SK-N-SH (cell line): ENCODE measurements around the gene MAP4K1. TPM values are rescaled to one million over a fixed set of nuclear protein-coding genes. Genes with fewer than 3 reads are reported as not detected.

Source experiments
- CTCF ChIA-PET: fragments of 300-600, 350-600 bp; formaldehyde crosslinking; extraction: SDS; loops from one replicate; lab custom pipeline; 2021; lab: Yijun Ruan, JAX
- POLR2A ChIA-PET: fragments of 350-600 bp; sonication (Branson Sonifier 250); formaldehyde crosslinking; extraction: SDS; loops from one replicate; lab custom pipeline; 2020; ENCODE audit warnings: antibody characterized with exemption, inconsistent platforms; lab: Yijun Ruan, JAX
- DNase-seq: peaks from one replicate; pipeline ENCODE4 v3.0.0; 2012
- H2AFZ ChIP-seq: fragments of 200-600 bp; sonication (generic); 2 replicates; pipeline ENCODE4 v1.8.1; 2016; ENCODE audit warnings: antibody characterized with exemption, mild to moderate bottlenecking, low read depth
- H3F3A ChIP-seq: fragments of 200-600 bp; sonication (generic); replicated peaks from 2 replicates; pipeline ENCODE3; 2016; ENCODE audit warnings: antibody characterized with exemption, mild to moderate bottlenecking; ENCODE audit not compliant: insufficient read depth
- H3K27ac ChIP-seq, 2 experiments: fragments of 200-500 bp in 1 of 2; fragments of 200-600 bp in 1 of 2; sonication (Bioruptor generic) in 1 of 2; sonication (generic), shearing (Covaris generic) in 1 of 2; 2 replicates each; pipeline versions ENCODE4 v1.5.1 to v1.6.1; 2014 to 2016; ENCODE audit warnings: low read depth in 2 of 2, inconsistent platforms in 1 of 2, low read length in 1 of 2, mild to moderate bottlenecking in 1 of 2, mixed read lengths in 1 of 2
- H3K27me3 ChIP-seq: fragments of 200-600 bp; sonication (generic), shearing (Covaris generic); 2 replicates; pipeline ENCODE4 v1.6.1; 2016; ENCODE audit warnings: mixed run types; ENCODE audit not compliant: insufficient read depth
- H3K36me3 ChIP-seq, 2 experiments: fragments of 200-500 bp in 1 of 2; fragments of 200-600 bp in 1 of 2; sonication (Bioruptor generic) in 1 of 2; sonication (generic) in 1 of 2; replicated peaks in 1 of 2; 2 replicates each; pipeline versions ENCODE3 to v1.5.1; 2014 to 2016; ENCODE audit warnings: low read length in 1 of 2, mild to moderate bottlenecking in 1 of 2; ENCODE audit not compliant: insufficient read depth in 2 of 2, control insufficient read depth in 1 of 2
- H3K4me1 ChIP-seq, 2 experiments: fragments of 200-500 bp in 1 of 2; fragments of 200-600 bp in 1 of 2; sonication (Bioruptor generic) in 1 of 2; sonication (generic), shearing (Covaris generic) in 1 of 2; 2 replicates each; pipeline versions ENCODE4 v1.5.1 to v1.6.1; 2014 to 2016; ENCODE audit warnings: low read depth in 1 of 2, low read length in 1 of 2, mixed run types in 1 of 2; ENCODE audit not compliant: insufficient read depth in 2 of 2, control insufficient read depth in 1 of 2
- H3K4me2 ChIP-seq: fragments of 200-600 bp; sonication (generic), shearing (Covaris generic); 2 replicates; pipeline ENCODE4 v1.6.1; 2017; ENCODE audit warnings: mixed run types
- H3K4me3 ChIP-seq, 2 experiments: fragments of 200-500 bp in 1 of 2; fragments of 200-600 bp in 1 of 2; sonication (Bioruptor generic) in 1 of 2; sonication (generic), shearing (Covaris generic) in 1 of 2; 2 replicates each; pipeline versions ENCODE4 v1.5.1 to v1.8.1; 2014 to 2016; ENCODE audit warnings: low read depth in 2 of 2, inconsistent platforms in 1 of 2, low read length in 1 of 2, mild to moderate bottlenecking in 1 of 2, mixed read lengths in 1 of 2, moderate library complexity in 1 of 2
- H3K79me2 ChIP-seq: fragments of 200-600 bp; sonication (generic); 2 replicates; pipeline ENCODE4 v1.8.1; 2017; ENCODE audit warnings: mild to moderate bottlenecking; ENCODE audit not compliant: insufficient read depth
- H3K9ac ChIP-seq: fragments of 200-600 bp; sonication (generic); 2 replicates; pipeline ENCODE4 v1.6.1; 2017; ENCODE audit warnings: mixed run types
- H3K9me2 ChIP-seq: fragments of 200-600 bp; sonication (generic); 2 replicates; pipeline ENCODE4 v1.6.1; 2017; ENCODE audit warnings: mixed run types
- H3K9me3 ChIP-seq: fragments of 200-600 bp; sonication (generic); 2 replicates; pipeline ENCODE4 v1.6.1; 2017; ENCODE audit warnings: mixed run types, mild to moderate bottlenecking, moderate library complexity
- H4K20me1 ChIP-seq: fragments of 200-600 bp; sonication (generic); 2 replicates; pipeline ENCODE4 v1.6.1; 2017; ENCODE audit warnings: mild to moderate bottlenecking, mixed run types; ENCODE audit not compliant: insufficient read depth
- CHD2 ChIP-seq: fragments of 150-350 bp; IDR thresholded peaks from 2 replicates; pipeline ENCODE4 v1.6.1; 2018; ENCODE audit warnings: low read length; ENCODE audit not compliant: partially characterized antibody
- EZH2phosphoT487 ChIP-seq: fragments of 200-600 bp; sonication (generic); IDR thresholded peaks from 2 replicates; pipeline ENCODE4 v1.6.1; 2017; ENCODE audit warnings: low read depth, mixed run types, mild to moderate bottlenecking, antibody characterized with exemption, moderate library complexity, borderline replicate concordance
- FOXM1 ChIP-seq: IDR thresholded peaks from 2 replicates; pipeline ENCODE4 v1.4.0; 2012; ENCODE audit warnings: low read depth, mild to moderate bottlenecking
- GABPA ChIP-seq: IDR thresholded peaks from 2 replicates; pipeline ENCODE4 v1.4.0; 2012; ENCODE audit warnings: low read depth, mild to moderate bottlenecking
- GATA2 ChIP-seq: sonication (generic); formaldehyde crosslinking; IDR thresholded peaks from 2 replicates; pipeline ENCODE4 v1.5.0; 2020; ENCODE audit warnings: mild to moderate bottlenecking, missing genetic modification reagents
- IRF3 ChIP-seq: fragments of 150-350 bp; IDR thresholded peaks from 2 replicates; pipeline ENCODE4 v1.6.1; 2016; ENCODE audit warnings: mild to moderate bottlenecking, low read depth, low read length
- JUND ChIP-seq: IDR thresholded peaks from 2 replicates; pipeline ENCODE4 v1.4.0; 2012
- MAX ChIP-seq: IDR thresholded peaks from 2 replicates; pipeline ENCODE4 v1.4.0; 2012; ENCODE audit warnings: low read depth
- MEF2A ChIP-seq: IDR thresholded peaks from 2 replicates; pipeline ENCODE4 v1.4.0; 2012; ENCODE audit warnings: low read depth, borderline replicate concordance
- MXI1 ChIP-seq: IDR thresholded peaks from 2 replicates; pipeline ENCODE4 v1.6.1; 2012; ENCODE audit warnings: mild to moderate bottlenecking, low read depth, low read length, improper control_type of control experiment
- NRF1 ChIP-seq: IDR thresholded peaks from 2 replicates; pipeline ENCODE4 v1.6.1; 2012; ENCODE audit warnings: low read depth, mild to moderate bottlenecking, low read length
- PBX3 ChIP-seq: IDR thresholded peaks from 2 replicates; pipeline ENCODE4; 2012
- POLR2AphosphoS5 ChIP-seq: IDR thresholded peaks from 2 replicates; pipeline ENCODE4 v1.6.1; 2012; ENCODE audit warnings: low read depth, low read length
- SMC3 ChIP-seq: IDR thresholded peaks from 2 replicates; pipeline ENCODE4 v1.6.1; 2012; ENCODE audit warnings: low read depth, low read length, improper control_type of control experiment
- TAF1 ChIP-seq: IDR thresholded peaks from 2 replicates; pipeline ENCODE4 v1.6.1; 2012; ENCODE audit warnings: low read depth, mild to moderate bottlenecking, low read length, moderate library complexity, borderline replicate concordance
- TCF12 ChIP-seq: IDR thresholded peaks from 2 replicates; pipeline ENCODE4 v1.4.0; 2012
- TEAD4 ChIP-seq: IDR thresholded peaks from 2 replicates; pipeline ENCODE4 v1.4.0; 2012; ENCODE audit warnings: mild to moderate bottlenecking, borderline replicate concordance; ENCODE audit not compliant: insufficient read depth
- USF1 ChIP-seq: IDR thresholded peaks from 2 replicates; pipeline ENCODE4 v1.4.0; 2012; ENCODE audit warnings: low read depth, borderline replicate concordance
- USF2 ChIP-seq: fragments of 150-350 bp; IDR thresholded peaks from 2 replicates; pipeline ENCODE4 v1.6.1; 2017; ENCODE audit warnings: antibody characterized with exemption, low read length, low read depth, borderline replicate concordance
- WGBS: methylation state at CpG from one replicate; pipeline ENCODE4 v1.1.6; 2017; ENCODE audit warnings: low lambda C conversion rate; 5-methylcytosine and 5-hydroxymethylcytosine counted together
- polyA plus RNA-seq, 3 experiments: library from polyadenylated mRNA; depleted of rRNA; stranded (reverse); fragments of >200 nt; gene quantifications; 2 replicates each; pipeline ENCODE4 v1.2.3, GENCODE V29; 2012

Gene MAP4K1
- polyA plus RNA-seq, 1 of the 3 experiments (the other 2 are of a cell fraction) = 0.31 TPM

GRCh38 chr19:38616265-38616664, 1.5 kb downstream of the MAP4K1 start:
- Histone ChIP-seq H4K20me1 (no peaks in the 10 kb centered on the region), H3K4me3 (no peak overlapping the region)
- 96% methylated on average over 6 of the region's 6 CpGs for WGBS
- no peak for TF ChIP-seq PBX3
- TF ChIP-seq JUND = no peak
- no peak for TF ChIP-seq USF1
- TF ChIP-seq GABPA = no peak
- TF ChIP-seq USF2 = no peak
- no peak for TF ChIP-seq MAX
- no peak for TF ChIP-seq POLR2AphosphoS5
- no peak for TF ChIP-seq MXI1
- no peak for TF ChIP-seq GATA2 (CRISPR knock-in tag)
- no peak for TF ChIP-seq MEF2A
- no peak for TF ChIP-seq FOXM1
- TF ChIP-seq CHD2 = no peak
- TF ChIP-seq EZH2phosphoT487 = no peak
- TF ChIP-seq NRF1 = no peak
- TF ChIP-seq, all 33 proteins: peak for 0
- Histone ChIP-seq H3K9ac (no peak overlapping the region), H3K4me1 (peaks cover 0 to 18% of the 10 kb centered on the region in 2 experiments; a peak in 1 of 4 replicates), H3K27ac (no peak overlapping the region), H2AFZ (no peak overlapping the region), H3F3A (no peaks in the 10 kb centered on the region), H3K27me3 (no peaks in the 10 kb centered on the region), H3K9me3 (no peaks in the 10 kb centered on the region), H3K79me2 (peaks cover 24% of the 10 kb centered on the region), H3K4me2 (no peak overlapping the region), H3K36me3 (peaks cover 3 to 7% of the 10 kb centered on the region in 2 experiments), H3K9me2 (no peaks in the 10 kb centered on the region)
- no peak for DNase-seq
- ChIA-PET POLR2A (no interaction called here), CTCF (no interaction called here)

GRCh38 chr19:38615007-38615581, 2.7 kb downstream of the MAP4K1 start:
- H3K36me3 ChIP-seq = no peaks in the 10 kb centered on the region
- H3K27me3 ChIP-seq = no peaks in the 10 kb centered on the region
- ChIA-PET CTCF (no interaction called here), POLR2A (no interaction called here)
- DNase-seq = no peak
- no peak overlapping the region for H3K9ac ChIP-seq
- no peaks in the 10 kb centered on the region for H3K9me2 ChIP-seq
- H3K79me2 ChIP-seq = peaks cover 12% of the 10 kb centered on the region
- no peaks in the 10 kb centered on the region for H3F3A ChIP-seq
- no peak overlapping the region for H3K4me3 ChIP-seq
- H3K9me3 ChIP-seq = no peaks in the 10 kb centered on the region
- TF ChIP-seq TAF1 (no peak), IRF3 (no peak), NRF1 (no peak), EZH2phosphoT487 (no peak), JUND (no peak), USF2 (no peak), USF1 (no peak), TCF12 (no peak), PBX3 (no peak), GATA2 (CRISPR knock-in tag) (no peak), MXI1 (no peak), POLR2AphosphoS5 (no peak), SMC3 (no peak), CHD2 (no peak), TEAD4 (no peak)
- 80% methylated on average over 7 of the region's 7 CpGs for WGBS
- peaks cover 0 to 15% of the 10 kb centered on the region in 2 experiments; a peak in 1 of 4 replicates for H3K4me1 ChIP-seq
- no peak overlapping the region for H3K27ac ChIP-seq
- H2AFZ ChIP-seq = no peak overlapping the region
- H3K4me2 ChIP-seq = no peak overlapping the region
- H4K20me1 ChIP-seq = no peaks in the 10 kb centered on the region
